Measurements from ENCODE around the gene BPTF. TPM values are rescaled to one million over a fixed set of nuclear protein-coding genes. Genes with fewer than 3 reads are reported as not detected.
A peak's percentile ranks its signal among the peaks of the same experiment; 100 is the strongest.

Gene BPTF
- total and polyA plus RNA-seq, 2 of the 13 experiments (the other 11 are each of a cell fraction or from before 2014, with no cell fraction given): 43.5 to 66.1 TPM

GRCh38 chr17:68019675-68020408, 194.5 kb downstream of the BPTF start (continued):
- TF ChIP-seq ATF5 (CRISPR knock-in tag; IDR thresholded peaks at IDR 0.05; ENCODE audit: low read depth) (no peak), POLR2G (IDR thresholded peaks at IDR 0.05; ENCODE audit: low read depth, low read length) (peak; percentile 98), ZNF598 (CRISPR knock-in tag; IDR thresholded peaks at IDR 0.05; ENCODE audit: borderline replicate concordance) (peak; percentile 93; the same call in 1 of the 2 replicates), ZFX (CRISPR knock-in tag; IDR thresholded peaks at IDR 0.05; ENCODE audit: low read depth) (peak; percentile 95), ZNF777 (CRISPR knock-in tag; IDR thresholded peaks at IDR 0.05) (peak; percentile 81), SYNCRIP (IDR thresholded peaks at IDR 0.05; ENCODE audit: insufficient read depth, low read depth, low read length) (no peak), TFAP4 (IDR thresholded peaks at IDR 0.05; ENCODE audit: borderline replicate concordance, low read depth) (peak; percentile 67; the same call in 1 of the 2 replicates), ELF4 (CRISPR knock-in tag; IDR thresholded peaks at IDR 0.05; ENCODE audit: borderline replicate concordance) (peak; percentile 84), GTF3A (CRISPR knock-in tag; conservative IDR thresholded peaks at IDR 0.05) (peak; percentile 76), KLF11 (CRISPR knock-in tag; IDR thresholded peaks at IDR 0.05) (peak; percentile 92; the same call in 1 of the 2 replicates), NCOA1 (CRISPR knock-in tag; IDR thresholded peaks at IDR 0.05) (peak; percentile 98), KDM5A (IDR thresholded peaks at IDR 0.05; ENCODE audit: borderline replicate concordance, low read length) (0 out of 2 replicates have a peak, but pooled peaks have one; percentile 31), NR3C1 (CRISPR knock-in tag; IDR thresholded peaks at IDR 0.05) (no peak), SNRNP70 (IDR thresholded peaks at IDR 0.05; ENCODE audit: low read depth, low read length) (no peak), SNAPC2 (CRISPR knock-in tag; IDR thresholded peaks at IDR 0.05) (peak; percentile 96; the same call in 1 of the 2 replicates), ZNF781 (CRISPR knock-in tag; IDR thresholded peaks at IDR 0.05; ENCODE audit: borderline replicate concordance, not compliant biosample characterization) (peak; percentile 79), ZNF350 (CRISPR knock-in tag; IDR thresholded peaks at IDR 0.05; ENCODE audit: borderline replicate concordance, low read depth) (peak; percentile 97), PHB2 (IDR thresholded peaks at IDR 0.05; ENCODE audit: partially characterized antibody) (no peak)
- TF ChIP-seq, protein P1, sequence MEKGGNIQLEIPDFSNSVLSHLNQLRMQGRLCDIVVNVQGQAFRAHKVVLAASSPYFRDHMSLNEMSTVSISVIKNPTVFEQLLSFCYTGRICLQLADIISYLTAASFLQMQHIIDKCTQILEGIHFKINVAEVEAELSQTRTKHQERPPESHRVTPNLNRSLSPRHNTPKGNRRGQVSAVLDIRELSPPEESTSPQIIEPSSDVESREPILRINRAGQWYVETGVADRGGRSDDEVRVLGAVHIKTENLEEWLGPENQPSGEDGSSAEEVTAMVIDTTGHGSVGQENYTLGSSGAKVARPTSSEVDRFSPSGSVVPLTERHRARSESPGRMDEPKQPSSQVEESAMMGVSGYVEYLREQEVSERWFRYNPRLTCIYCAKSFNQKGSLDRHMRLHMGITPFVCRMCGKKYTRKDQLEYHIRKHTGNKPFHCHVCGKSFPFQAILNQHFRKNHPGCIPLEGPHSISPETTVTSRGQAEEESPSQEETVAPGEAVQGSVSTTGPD (CRISPR knock-in tag; IDR thresholded peaks at IDR 0.05): peak; percentile 77
- TF ChIP-seq, protein P2, sequence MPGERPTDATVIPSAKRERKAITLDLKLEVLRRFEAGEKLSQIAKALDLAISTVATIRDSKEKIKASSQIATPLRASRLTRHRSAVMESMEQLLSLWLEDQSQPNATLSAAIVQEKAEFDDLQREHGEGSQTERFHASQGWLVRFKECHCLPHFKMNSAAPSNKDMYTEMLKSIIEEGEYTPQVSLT (CRISPR knock-in tag; IDR thresholded peaks at IDR 0.05; ENCODE audit: borderline replicate concordance, low read depth): 0 out of 2 replicates have a peak, but pooled peaks have one; percentile 28
- TF ChIP-seq, protein P3, sequence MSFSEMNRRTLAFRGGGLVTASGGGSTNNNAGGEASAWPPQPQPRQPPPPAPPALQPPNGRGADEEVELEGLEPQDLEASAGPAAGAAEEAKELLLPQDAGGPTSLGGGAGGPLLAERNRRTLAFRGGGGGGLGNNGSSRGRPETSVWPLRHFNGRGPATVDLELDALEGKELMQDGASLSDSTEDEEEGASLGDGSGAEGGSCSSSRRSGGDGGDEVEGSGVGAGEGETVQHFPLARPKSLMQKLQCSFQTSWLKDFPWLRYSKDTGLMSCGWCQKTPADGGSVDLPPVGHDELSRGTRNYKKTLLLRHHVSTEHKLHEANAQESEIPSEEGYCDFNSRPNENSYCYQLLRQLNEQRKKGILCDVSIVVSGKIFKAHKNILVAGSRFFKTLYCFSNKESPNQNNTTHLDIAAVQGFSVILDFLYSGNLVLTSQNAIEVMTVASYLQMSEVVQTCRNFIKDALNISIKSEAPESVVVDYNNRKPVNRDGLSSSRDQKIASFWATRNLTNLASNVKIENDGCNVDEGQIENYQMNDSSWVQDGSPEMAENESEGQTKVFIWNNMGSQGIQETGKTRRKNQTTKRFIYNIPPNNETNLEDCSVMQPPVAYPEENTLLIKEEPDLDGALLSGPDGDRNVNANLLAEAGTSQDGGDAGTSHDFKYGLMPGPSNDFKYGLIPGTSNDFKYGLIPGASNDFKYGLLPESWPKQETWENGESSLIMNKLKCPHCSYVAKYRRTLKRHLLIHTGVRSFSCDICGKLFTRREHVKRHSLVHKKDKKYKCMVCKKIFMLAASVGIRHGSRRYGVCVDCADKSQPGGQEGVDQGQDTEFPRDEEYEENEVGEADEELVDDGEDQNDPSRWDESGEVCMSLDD (CRISPR knock-in tag; IDR thresholded peaks at IDR 0.05; ENCODE audit: borderline replicate concordance): no peak
- TF ChIP-seq, protein P4, sequence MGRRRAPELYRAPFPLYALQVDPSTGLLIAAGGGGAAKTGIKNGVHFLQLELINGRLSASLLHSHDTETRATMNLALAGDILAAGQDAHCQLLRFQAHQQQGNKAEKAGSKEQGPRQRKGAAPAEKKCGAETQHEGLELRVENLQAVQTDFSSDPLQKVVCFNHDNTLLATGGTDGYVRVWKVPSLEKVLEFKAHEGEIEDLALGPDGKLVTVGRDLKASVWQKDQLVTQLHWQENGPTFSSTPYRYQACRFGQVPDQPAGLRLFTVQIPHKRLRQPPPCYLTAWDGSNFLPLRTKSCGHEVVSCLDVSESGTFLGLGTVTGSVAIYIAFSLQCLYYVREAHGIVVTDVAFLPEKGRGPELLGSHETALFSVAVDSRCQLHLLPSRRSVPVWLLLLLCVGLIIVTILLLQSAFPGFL (CRISPR knock-in tag; IDR thresholded peaks at IDR 0.05): no peak

Measured in HepG2 (cell line).